ENCODE data around the gene TOMM70. TPM values are rescaled to one million over a fixed set of nuclear protein-coding genes. Genes with fewer than 3 reads are reported as not detected.

The TOMM70 gene
- polyA plus RNA-seq, 6 donors from 2014 or later = 11.8 to 19.6 (median 16.3) TPM

GRCh38 chr3:100319951-100320350 is 80.9 kb downstream of the TOMM70 start:
- no peak for DNase-seq
- ATAC-seq (ENCODE audit: low read depth in 2 of 2) = no peak
- no peaks in the 10 kb centered on the region for H3K9me3 Mint-ChIP-seq
- peak overlapping the region in 2 of 6 donors; percentile 0 to 32 for H3K27ac Mint-ChIP-seq
- no peak overlapping the region for H3K4me3 Mint-ChIP-seq
- peaks cover 0 to 7% of the 10 kb centered on the region in 2 donors for H3K36me3 Mint-ChIP-seq
- H3K4me1 Mint-ChIP-seq = peaks cover 0 to 7% (median 0%) of the 10 kb centered on the region in 3 donors
- H3K27me3 Mint-ChIP-seq = no peaks in the 10 kb centered on the region

GRCh38 chr3:100317912-100318311 is 83.0 kb downstream of the TOMM70 start:
- Mint-ChIP-seq H3K9me3 (no peaks in the 10 kb centered on the region), H3K27me3 (no peaks in the 10 kb centered on the region), H3K36me3 (peaks cover 0 to 7% of the 10 kb centered on the region in 2 donors), H3K4me3 (no peak overlapping the region), H3K27ac (no peak overlapping the region), H3K4me1 (peaks cover 0 to 7% (median 0%) of the 10 kb centered on the region in 3 donors)
- ATAC-seq (ENCODE audit: low read depth in 2 of 2) (no peak), DNase-seq (no peak)

- Mint-ChIP-seq H3K27ac (peak overlapping the region in 1 of 6 donors; percentile 55), H3K4me3 (peak overlapping the region in 1 of 8 donors; percentile 23), H3K4me1 (peaks cover 0 to 7% (median 0%) of the 10 kb centered on the region in 3 donors), H3K27me3 (no peaks in the 10 kb centered on the region), H3K36me3 (peaks cover 0 to 7% of the 10 kb centered on the region in 2 donors), H3K9me3 (no peaks in the 10 kb centered on the region)
- DNase-seq = peak; percentile 30
- ATAC-seq (ENCODE audit: low read depth in 2 of 2) = peak; percentile 52 to 58
Measured at GRCh38 chr3:100316641-100317069, 84.2 kb downstream of the TOMM70 start.

Other genes with a start within 250 kb of the TOMM70 start
- 10 to 100 TPM; 10.9 to 23.4 (median 18.0) TPM for gene TBC1D23, start 140.1 kb downstream of the TOMM70 start, polyA plus RNA-seq (ENCODE audit: low read depth in 6 of 6)
- 10 to 100 TPM; 20.2 to 51.0 (median 38.9) TPM for gene NIT2, start 66.3 kb downstream of the TOMM70 start, polyA plus RNA-seq (ENCODE audit: low read depth in 6 of 6)
- gene LNP1, start 450 bp upstream of the TOMM70 start, polyA plus RNA-seq (ENCODE audit: low read depth in 6 of 6) = 1 to 10 TPM in 3 of 6 donors, under 1 TPM in 2, not detected in 1; 0.56 to 1.4 (median 1.0) TPM
- gene TMEM45A, start 91.5 kb upstream of the TOMM70 start, polyA plus RNA-seq (ENCODE audit: low read depth in 6 of 6) = under 1 TPM in 1 of 6 donors, not detected in 5; 0.05 TPM
- gene ADGRG7, start 208.5 kb upstream of the TOMM70 start, polyA plus RNA-seq (ENCODE audit: low read depth in 6 of 6) = not detected

Data from naive B cell (primary cell).